ENCODE results near the gene PTPRG.
A peak's percentile ranks its signal among the peaks of the same experiment; 100 is the strongest.
"Not testable (repeated sequence)": the region's sequence is repeated elsewhere in the genome, so short reads cannot be mapped to it uniquely, and the experiment has no call there.

The PTPRG gene

GRCh38 chr3:61561374-61562041 is at the start of gene PTPRG:
PTPRG (plus strand) TSS chr3:61561571; CDS start chr3:61562288, 717 bp downstream.
- DNase-seq (ENCODE audit: low read depth): peak; percentile 84
- H3K4me3 ChIP-seq (ENCODE audit: low read depth, low read length): peak within 1 kb of the TSS; percentile 62

- no peak for DNase-seq (ENCODE audit: low read depth)
- no peak overlapping the region for H3K4me3 ChIP-seq (ENCODE audit: low read depth, low read length)
These were observed 42.8 kb upstream of the PTPRG start for GRCh38 chr3:61518590-61518989.

- no peak overlapping the region for H3K4me3 ChIP-seq (ENCODE audit: low read depth, low read length)
- DNase-seq (ENCODE audit: low read depth): no peak
These were observed 40.3 kb upstream of the PTPRG start for GRCh38 chr3:61520966-61521628.

- H3K4me3 ChIP-seq (ENCODE audit: low read depth, low read length): no peak overlapping the region
- DNase-seq (ENCODE audit: low read depth): no peak
These were observed 39.3 kb upstream of the PTPRG start for GRCh38 chr3:61522060-61522459.

- no peak overlapping the region for H3K4me3 ChIP-seq (ENCODE audit: low read depth, low read length)
- DNase-seq (ENCODE audit: low read depth): no peak
These were observed 38.7 kb upstream of the PTPRG start for GRCh38 chr3:61522626-61523025.

- peak; percentile 21 for DNase-seq (ENCODE audit: low read depth)
- H3K4me3 ChIP-seq (ENCODE audit: low read depth, low read length): no peak overlapping the region
These were observed 36.4 kb upstream of the PTPRG start for GRCh38 chr3:61524933-61525332.

GRCh38 chr3:61526308-61526707 is 35.1 kb upstream of the PTPRG start:
- no peak for DNase-seq (ENCODE audit: low read depth)
- H3K4me3 ChIP-seq (ENCODE audit: low read depth, low read length): no peak overlapping the region

GRCh38 chr3:61527011-61527410 is 34.4 kb upstream of the PTPRG start:
- H3K4me3 ChIP-seq (ENCODE audit: low read depth, low read length): no peak overlapping the region
- no peak for DNase-seq (ENCODE audit: low read depth)

GRCh38 chr3:61530355-61530754 is 31.0 kb upstream of the PTPRG start:
- no peak for DNase-seq (ENCODE audit: low read depth)
- no peak overlapping the region for H3K4me3 ChIP-seq (ENCODE audit: low read depth, low read length)

- H3K4me3 ChIP-seq (ENCODE audit: low read depth, low read length): no peak overlapping the region
- no peak for DNase-seq (ENCODE audit: low read depth)
These were observed 29.8 kb upstream of the PTPRG start for GRCh38 chr3:61531528-61531927.

- no peak overlapping the region for H3K4me3 ChIP-seq (ENCODE audit: low read depth, low read length)
- DNase-seq (ENCODE audit: low read depth): no peak
These were observed 28.5 kb upstream of the PTPRG start for GRCh38 chr3:61532739-61533500.

- no peak overlapping the region for H3K4me3 ChIP-seq (ENCODE audit: low read depth, low read length)
- DNase-seq (ENCODE audit: low read depth): no peak
These were observed 25.5 kb upstream of the PTPRG start for GRCh38 chr3:61535826-61536225.

- no peak for DNase-seq (ENCODE audit: low read depth)
- no peak overlapping the region for H3K4me3 ChIP-seq (ENCODE audit: low read depth, low read length)
These were observed 24.0 kb upstream of the PTPRG start for GRCh38 chr3:61537366-61537765.

- no peak for DNase-seq (ENCODE audit: low read depth)
- H3K4me3 ChIP-seq (ENCODE audit: low read depth, low read length): no peak overlapping the region
These were observed 22.9 kb upstream of the PTPRG start for GRCh38 chr3:61538486-61538885.

GRCh38 chr3:61541694-61542093 is 19.7 kb upstream of the PTPRG start:
- no peak for DNase-seq (ENCODE audit: low read depth)
- no peak overlapping the region for H3K4me3 ChIP-seq (ENCODE audit: low read depth, low read length)

- DNase-seq (ENCODE audit: low read depth): no peak
- no peak overlapping the region for H3K4me3 ChIP-seq (ENCODE audit: low read depth, low read length)
These were observed 15.7 kb upstream of the PTPRG start for GRCh38 chr3:61545716-61546115.

GRCh38 chr3:61547625-61548024 is 13.7 kb upstream of the PTPRG start:
- H3K4me3 ChIP-seq (ENCODE audit: low read depth, low read length): no peak overlapping the region
- no peak for DNase-seq (ENCODE audit: low read depth)

- not testable (repeated sequence) for H3K4me3 ChIP-seq (ENCODE audit: low read depth, low read length); DNase-seq (ENCODE audit: low read depth)
These were observed 8.7 kb upstream of the PTPRG start for GRCh38 chr3:61552704-61553103.

GRCh38 chr3:61559136-61559731 is 2.1 kb upstream of the PTPRG start:
- H3K4me3 ChIP-seq (ENCODE audit: low read depth, low read length): no peak overlapping the region
- DNase-seq (ENCODE audit: low read depth): no peak
